ENCODE measurements around the gene SYN1. TPM values are rescaled to one million over a fixed set of nuclear protein-coding genes. Genes with fewer than 3 reads are reported as not detected.

The SYN1 gene
- total and polyA plus RNA-seq, 2 experiments from 2014 or later = 3.6 to 6.7 TPM

GRCh38 chrX:47573341-47574075 is 46.1 kb downstream of the SYN1 start:
- peaks cover 31% of the 10 kb centered on the region for H3K4me1 Mint-ChIP-seq
- H3K27me3 ChIP-seq (ENCODE audit: insufficient read depth) = no peaks in the 10 kb centered on the region
- no peaks in the 10 kb centered on the region for H3K36me3 ChIP-seq (ENCODE audit: insufficient read depth)
- H3K27ac ChIP-seq (ENCODE audit: low read depth) = peak overlapping the region; percentile 97
- no peak for TF ChIP-seq ZNF462 (CRISPR knock-in tag; IDR thresholded peaks at IDR 0.05)
- peak; percentile 40; the same call in 1 of the 2 replicates for TF ChIP-seq POLR2AphosphoS5 (IDR thresholded peaks at IDR 0.05; ENCODE audit: low read depth)
- TF ChIP-seq EZH2phosphoT487 (IDR thresholded peaks at IDR 0.05; ENCODE audit: unreplicated experiment) = no peak
- no peak for TF ChIP-seq ETS1 (IDR thresholded peaks at IDR 0.05)
- peaks cover 44% of the 10 kb centered on the region for H3K36me3 Mint-ChIP-seq (ENCODE audit: low read depth)
- peaks cover 21% of the 10 kb centered on the region for H3K27me3 Mint-ChIP-seq (ENCODE audit: insufficient read depth, low read depth, poor library complexity)
- no peaks in the 10 kb centered on the region for H3F3A ChIP-seq (replicated peaks; ENCODE audit: low read depth)
- peak; percentile 91 for DNase-seq (ENCODE audit: low spot score)
- H3K9me3 Mint-ChIP-seq = no peaks in the 10 kb centered on the region; the same call in 2 of the 3 replicates
- H3K4me3 ChIP-seq = peak overlapping the region; percentile 56
- peak overlapping the region; percentile 80 for H3K4me2 ChIP-seq
- peak; percentile 71 for ATAC-seq
- no peaks in the 10 kb centered on the region for H3K9me2 ChIP-seq (ENCODE audit: insufficient read depth)
- peaks cover 5% of the 10 kb centered on the region; the same call in 1 of the 2 replicates for H3K4me1 ChIP-seq (ENCODE audit: insufficient read depth)
- no peaks in the 10 kb centered on the region for H3K79me2 ChIP-seq (replicated peaks; ENCODE audit: insufficient read depth)
- peak overlapping the region; percentile 72 for H3K4me3 Mint-ChIP-seq
- H4K20me1 ChIP-seq (replicated peaks; ENCODE audit: insufficient read depth) = no peaks in the 10 kb centered on the region
- H2AFZ ChIP-seq = no peak overlapping the region
- H3K27ac Mint-ChIP-seq = peak overlapping the region; percentile 94

Data from GM23338 (cell line).